Breast epithelium (tissue), 4 donors: ENCODE results near the gene RHBDL3. TPM values are rescaled to one million over a fixed set of nuclear protein-coding genes. Genes with fewer than 3 reads are reported as not detected.
A peak's percentile ranks its signal among the peaks of the same experiment; 100 is the strongest.

Experiments
- DNase-seq, 2 donors: peaks; one replicate each; pipeline ENCODE4 v3.0.0-alpha.2; 2019; ENCODE audit warnings: low spot score in 2 of 2
- H3K27ac ChIP-seq, 2 donors: fragments of 200-600 bp; sonication (generic) in 1 of 2; one replicate each; pipeline ENCODE4 v1.5.1; 2016 to 2019; ENCODE audit warnings: mild to moderate bottlenecking in 1 of 2
- H3K27me3 ChIP-seq, 2 donors: fragments of 200-600 bp; sonication (generic) in 1 of 2; one replicate each; pipeline versions ENCODE4 v1.5.1 to v1.6.0; 2017 to 2019; ENCODE audit warnings: control low read depth in 1 of 2, mild to moderate bottlenecking in 1 of 2
- H3K36me3 ChIP-seq: fragments of 200-600 bp; one replicate; pipeline ENCODE4 v1.5.1; 2019
- H3K4me1 ChIP-seq, 2 donors: fragments of 200-600 bp; sonication (generic); one replicate each; pipeline ENCODE4 v1.5.1; 2016 to 2019; ENCODE audit warnings: control low read depth in 1 of 2
- H3K4me3 ChIP-seq, 3 donors: fragments of 200-600 bp; sonication (generic); 1 replicate in 2 of 3; 2 replicates in 1 of 3; pipeline ENCODE4 v1.5.1; 2016 to 2019; ENCODE audit warnings: mild to moderate bottlenecking in 3 of 3, moderate library complexity in 2 of 3
- H3K9me3 ChIP-seq, 2 donors: fragments of 200-600 bp; sonication (generic) in 1 of 2; one replicate each; pipeline ENCODE4 v1.5.1; 2016 to 2019; ENCODE audit warnings: control low read depth in 1 of 2
- POLR2A ChIP-seq: fragments of 450-650 bp; IDR thresholded peaks from one replicate; pipeline ENCODE4 v1.6.1; 2016; ENCODE audit warnings: antibody characterized with exemption, mild to moderate bottlenecking, moderate library complexity
- POLR2AphosphoS5 ChIP-seq, 3 donors: sonication (generic); formaldehyde crosslinking; IDR thresholded peaks; one replicate each; pipeline ENCODE4 v1.6.1; 2017; ENCODE audit warnings: antibody characterized with exemption in 3 of 3
- intact Hi-C: fragments of 100-400 bp; cut with DNase I; formaldehyde crosslinking; loops from one replicate; pipeline ENCODE4 v1.15.1; 2023; ENCODE audit warnings: low total_unique reads
- total RNA-seq, 3 donors: library from RNA; depleted of rRNA; stranded (reverse); fragments of >200 nt; gene quantifications; one replicate each; pipeline ENCODE4 v1.1.0, GENCODE V29; 2016
- TF ChIP-seq, protein P1 (sequence below), 3 donors: fragments of 450-650 bp; IDR thresholded peaks; one replicate each; pipeline ENCODE4 v1.5.1; 2016 to 2017; ENCODE audit warnings: antibody characterized with exemption in 3 of 3, mild to moderate bottlenecking in 3 of 3, moderate library complexity in 3 of 3

RHBDL3 gene, protein sequence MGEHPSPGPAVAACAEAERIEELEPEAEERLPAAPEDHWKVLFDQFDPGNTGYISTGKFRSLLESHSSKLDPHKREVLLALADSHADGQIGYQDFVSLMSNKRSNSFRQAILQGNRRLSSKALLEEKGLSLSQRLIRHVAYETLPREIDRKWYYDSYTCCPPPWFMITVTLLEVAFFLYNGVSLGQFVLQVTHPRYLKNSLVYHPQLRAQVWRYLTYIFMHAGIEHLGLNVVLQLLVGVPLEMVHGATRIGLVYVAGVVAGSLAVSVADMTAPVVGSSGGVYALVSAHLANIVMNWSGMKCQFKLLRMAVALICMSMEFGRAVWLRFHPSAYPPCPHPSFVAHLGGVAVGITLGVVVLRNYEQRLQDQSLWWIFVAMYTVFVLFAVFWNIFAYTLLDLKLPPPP
- total RNA-seq, result 1 to 10 TPM in 1 of 3 donors, under 1 TPM in 2; 0.16 to 2.0 (median 0.73) TPM

DNA sequence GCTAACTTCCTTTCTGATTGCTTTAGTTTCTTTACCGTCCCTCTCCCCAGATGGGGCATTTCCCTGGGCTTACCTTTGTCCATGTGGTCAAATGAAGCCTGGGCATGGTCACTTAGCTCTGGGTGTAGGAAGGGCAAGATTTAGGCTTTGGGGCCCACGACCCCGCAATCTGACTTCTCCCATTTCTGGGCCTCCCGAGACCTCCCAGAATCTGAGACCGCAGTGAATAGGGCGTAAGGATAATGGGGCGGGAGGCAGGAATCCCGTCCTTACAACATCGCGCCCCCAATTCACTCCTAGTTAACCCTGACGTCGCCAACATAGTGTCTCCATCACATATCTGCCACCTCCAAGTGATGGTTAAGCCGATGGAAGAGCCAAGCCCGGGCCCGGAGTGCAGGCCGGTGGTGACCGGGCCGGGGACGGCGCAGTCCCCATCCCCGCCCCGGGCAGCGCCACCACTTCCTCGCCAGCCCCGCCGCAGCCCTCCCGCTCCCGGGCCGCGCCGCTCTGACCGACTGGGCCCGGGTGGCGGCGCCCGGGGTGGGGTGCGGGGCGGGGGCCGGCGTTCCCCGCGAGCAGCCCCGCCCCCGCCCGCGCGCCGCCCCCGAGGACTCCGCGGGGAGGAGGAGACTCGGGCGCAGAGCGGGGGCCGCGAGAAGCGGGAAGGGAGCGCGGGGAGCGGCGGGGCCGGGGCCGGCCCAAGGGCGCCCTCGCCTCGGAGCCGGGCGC is at the start of gene RHBDL3:
Gene RHBDL3 (plus strand): TSS at position 641 of the 732 bp plus-strand sequence. CDS start 358 bp downstream, outside the sequence.
- H3K27ac ChIP-seq, result peak within 1 kb of the TSS in 1 of 2 donors; percentile 59
- intact Hi-C loops, result no loop called here
- no peak for DNase-seq
- H3K4me1 ChIP-seq, result peaks cover 6 to 10% of the 10 kb centered on the region in 2 donors
- H3K9me3 ChIP-seq, result no peaks in the 10 kb centered on the region
- TF ChIP-seq POLR2A, result no peak
- TF ChIP-seq, protein P1, sequence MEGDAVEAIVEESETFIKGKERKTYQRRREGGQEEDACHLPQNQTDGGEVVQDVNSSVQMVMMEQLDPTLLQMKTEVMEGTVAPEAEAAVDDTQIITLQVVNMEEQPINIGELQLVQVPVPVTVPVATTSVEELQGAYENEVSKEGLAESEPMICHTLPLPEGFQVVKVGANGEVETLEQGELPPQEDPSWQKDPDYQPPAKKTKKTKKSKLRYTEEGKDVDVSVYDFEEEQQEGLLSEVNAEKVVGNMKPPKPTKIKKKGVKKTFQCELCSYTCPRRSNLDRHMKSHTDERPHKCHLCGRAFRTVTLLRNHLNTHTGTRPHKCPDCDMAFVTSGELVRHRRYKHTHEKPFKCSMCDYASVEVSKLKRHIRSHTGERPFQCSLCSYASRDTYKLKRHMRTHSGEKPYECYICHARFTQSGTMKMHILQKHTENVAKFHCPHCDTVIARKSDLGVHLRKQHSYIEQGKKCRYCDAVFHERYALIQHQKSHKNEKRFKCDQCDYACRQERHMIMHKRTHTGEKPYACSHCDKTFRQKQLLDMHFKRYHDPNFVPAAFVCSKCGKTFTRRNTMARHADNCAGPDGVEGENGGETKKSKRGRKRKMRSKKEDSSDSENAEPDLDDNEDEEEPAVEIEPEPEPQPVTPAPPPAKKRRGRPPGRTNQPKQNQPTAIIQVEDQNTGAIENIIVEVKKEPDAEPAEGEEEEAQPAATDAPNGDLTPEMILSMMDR (IDR thresholded peaks at IDR 0.05), result no peak
- no peaks in the 10 kb centered on the region for H3K27me3 ChIP-seq
- H3K4me3 ChIP-seq, result peak within 1 kb of the TSS; percentile 58 to 90 (median 63)
- H3K36me3 ChIP-seq, result no peaks in the 10 kb centered on the region

DNA sequence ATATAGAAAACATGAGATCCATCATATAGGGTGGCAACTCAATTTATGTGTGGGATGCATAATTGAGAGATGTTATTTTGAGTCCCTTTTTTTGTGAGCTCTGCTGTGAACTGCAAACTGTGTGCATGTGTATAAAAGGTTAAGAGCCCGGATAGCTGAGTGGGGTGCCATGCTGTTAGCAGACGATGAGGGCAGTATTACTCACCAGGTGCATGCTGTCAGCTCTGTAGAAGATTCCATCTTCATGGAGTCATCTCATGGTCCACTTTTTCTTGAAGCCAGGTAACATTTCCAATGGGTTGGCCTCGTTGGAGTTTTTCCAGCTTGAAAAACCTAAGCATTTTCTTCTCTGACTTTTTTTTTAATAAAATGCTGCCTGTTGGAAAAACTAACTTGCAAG is 43.0 kb upstream of the RHBDL3 start:
- no peaks in the 10 kb centered on the region for H3K9me3 ChIP-seq
- DNase-seq, result no peak
- no peaks in the 10 kb centered on the region for H3K4me1 ChIP-seq
- no peaks in the 10 kb centered on the region for H3K27me3 ChIP-seq
- TF ChIP-seq, protein P1 (IDR thresholded peaks at IDR 0.05), result no peak
- intact Hi-C loops, result no loop called here
- H3K4me3 ChIP-seq, result no peak overlapping the region
- H3K36me3 ChIP-seq, result no peaks in the 10 kb centered on the region
- H3K27ac ChIP-seq, result no peak overlapping the region

DNA sequence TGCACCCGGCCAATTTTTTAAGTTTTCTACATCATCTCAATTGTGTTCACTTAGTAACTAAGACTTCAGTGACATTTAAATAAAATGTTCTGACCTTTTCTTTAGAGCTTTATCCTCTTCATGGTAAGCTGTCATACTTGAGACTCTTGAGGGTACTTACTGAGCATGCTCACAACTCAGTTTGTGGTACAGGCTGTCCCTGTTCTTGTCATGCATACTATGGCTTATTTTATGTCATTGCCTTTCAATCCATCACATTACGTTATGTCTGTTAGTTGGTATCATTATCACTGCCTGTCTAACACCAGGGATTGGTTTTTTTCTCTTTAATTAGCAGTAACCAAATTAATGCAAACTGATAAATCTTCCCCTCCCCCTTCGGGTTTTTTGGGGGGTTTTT is 41.9 kb upstream of the RHBDL3 start:
- Histone ChIP-seq H3K4me3 (no peak overlapping the region), H3K36me3 (no peaks in the 10 kb centered on the region), H3K27ac (no peak overlapping the region), H3K9me3 (no peaks in the 10 kb centered on the region), H3K27me3 (no peaks in the 10 kb centered on the region), H3K4me1 (no peaks in the 10 kb centered on the region)
- no peak for DNase-seq
- intact Hi-C loops, result no loop called here
- TF ChIP-seq POLR2AphosphoS5 (IDR thresholded peaks at IDR 0.05) (no peak), POLR2A (no peak)
- TF ChIP-seq, protein P1 (IDR thresholded peaks at IDR 0.05), result no peak

DNA sequence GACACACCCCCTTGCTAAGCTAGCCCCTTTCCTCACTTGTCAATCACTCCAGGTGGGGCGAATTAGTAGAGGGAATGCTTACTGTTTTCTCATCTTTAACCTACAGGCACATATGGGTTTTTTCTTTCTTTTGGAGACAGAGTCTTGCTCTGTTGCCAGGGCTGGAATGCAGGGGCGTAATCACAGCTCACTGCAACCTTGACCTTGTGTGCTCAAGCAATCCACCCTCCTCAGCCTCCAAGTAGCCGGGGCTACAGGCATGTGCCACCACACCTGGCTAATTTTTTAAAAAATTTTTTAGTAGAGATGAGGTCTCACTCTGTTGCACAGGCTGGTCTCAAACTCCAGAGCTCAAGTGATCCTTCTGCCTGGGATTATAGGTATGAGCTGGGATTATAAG is 38.7 kb upstream of the RHBDL3 start:
- H3K4me3 ChIP-seq, result no peak overlapping the region
- no peaks in the 10 kb centered on the region for H3K9me3 ChIP-seq
- no peaks in the 10 kb centered on the region for H3K36me3 ChIP-seq
- H3K27ac ChIP-seq, result no peak overlapping the region
- H3K4me1 ChIP-seq, result no peaks in the 10 kb centered on the region
- no peak for TF ChIP-seq POLR2AphosphoS5 (IDR thresholded peaks at IDR 0.05)
- TF ChIP-seq, protein P1 (IDR thresholded peaks at IDR 0.05), result no peak
- intact Hi-C loops, result no loop called here
- DNase-seq, result no peak
- H3K27me3 ChIP-seq, result no peaks in the 10 kb centered on the region

DNA sequence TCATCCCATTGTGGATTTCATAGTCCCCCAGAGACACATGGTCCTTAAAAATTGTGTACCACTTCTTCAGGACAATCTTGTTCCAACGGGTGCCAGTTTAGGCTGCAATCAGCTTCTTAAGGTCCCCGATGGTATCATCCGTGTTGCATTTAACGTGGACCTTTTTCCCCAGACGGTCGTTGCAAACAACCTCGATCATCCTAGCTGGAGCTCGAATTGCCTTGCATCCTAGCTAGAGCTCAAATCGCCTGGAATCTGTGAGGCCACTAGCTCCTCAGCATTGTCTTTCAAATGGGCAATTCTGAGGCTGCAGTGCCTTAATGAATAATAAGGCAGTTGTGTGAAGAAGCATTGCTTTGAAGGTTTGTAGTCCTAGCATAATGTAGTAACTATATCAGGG is 37.7 kb upstream of the RHBDL3 start:
- Histone ChIP-seq H3K4me1 (no peaks in the 10 kb centered on the region), H3K36me3 (no peaks in the 10 kb centered on the region), H3K27ac (no peak overlapping the region), H3K27me3 (no peaks in the 10 kb centered on the region), H3K4me3 (no peak overlapping the region), H3K9me3 (no peaks in the 10 kb centered on the region)
- intact Hi-C loops, result no loop called here
- no peak for DNase-seq
- TF ChIP-seq, protein P1 (IDR thresholded peaks at IDR 0.05), result no peak
- TF ChIP-seq POLR2A (no peak), POLR2AphosphoS5 (IDR thresholded peaks at IDR 0.05) (no peak)
